ENCODE measurements around the gene POLR3B. TPM values are rescaled to one million over a fixed set of nuclear protein-coding genes. Genes with fewer than 3 reads are reported as not detected.

POLR3B gene
- total and polyA plus RNA-seq, 9 of the 15 experiments (the other 6 are each of a cell fraction or from before 2014, with no cell fraction given) = 7.6 to 17.9 (median 14.4) TPM

GRCh38 chr12:106461730-106462129 is 104.2 kb downstream of the POLR3B start:
- TF ChIP-seq TRIM25 (IDR thresholded peaks at IDR 0.05; ENCODE audit: borderline replicate concordance) (no peak), ZNF232 (CRISPR knock-in tag; IDR thresholded peaks at IDR 0.05) (no peak), ZFPM2 (CRISPR knock-in tag; IDR thresholded peaks at IDR 0.05) (no peak), U2AF2 (optimal IDR thresholded peaks at IDR 0.05; ENCODE audit: low read depth, low read length) (no peak), ZNF398 (CRISPR knock-in tag; IDR thresholded peaks at IDR 0.05) (no peak), LCOR (CRISPR knock-in tag; IDR thresholded peaks at IDR 0.05) (no peak), HINFP (tag; conservative IDR thresholded peaks at IDR 0.05; ENCODE audit: low read depth) (no peak), ZNF3 (CRISPR knock-in tag; IDR thresholded peaks at IDR 0.05) (no peak), DEAF1 (CRISPR knock-in tag; IDR thresholded peaks at IDR 0.05) (no peak), GATAD2A (IDR thresholded peaks at IDR 0.05) (no peak), ELF1 (tag; IDR thresholded peaks at IDR 0.05) (no peak)
- no peaks in the 10 kb centered on the region for H3K79me2 ChIP-seq (ENCODE audit: control insufficient read depth, insufficient read depth, low read length)
- DNase-seq (ENCODE audit: extremely low read depth in 1 of 4, low spot score in 3 of 4) (no peak), ATAC-seq (0 out of 3 replicates have a peak, but pooled peaks have one; percentile 33), FAIRE-seq (no peak)
- no peak overlapping the region for H3K4me3 ChIP-seq
- H3K4me1 ChIP-seq (replicated peaks in 1 of 2; ENCODE audit: control insufficient read depth in 2 of 2, insufficient read depth in 2 of 2, low read length in 2 of 2) = no peaks in the 10 kb centered on the region
- ChIA-PET CTCF (ENCODE audit: low intra/inter-chr PET ratio) (no interaction called here), POLR2A (interaction anchor here (0.5 kb wide), 1 partner anchor 9 kb away, joined by 4 read pairs; no protein-coding TSS in a partner anchor)
- BruUV-seq (replicated peaks) = no TSS peak
- 57% methylated on average over 2 of the region's 2 CpGs for WGBS (ENCODE audit: insufficient coverage, low coverage, missing lambda C conversion rate)
- H3K4me2 ChIP-seq (ENCODE audit: insufficient read depth, low read length) = no peak overlapping the region
- H2AFZ ChIP-seq (ENCODE audit: low read depth, low read length) = no peak overlapping the region
- H3K36me3 ChIP-seq (ENCODE audit: control insufficient read depth, insufficient read depth, low read length) = peaks cover 26% of the 10 kb centered on the region; the same call in 2 of the 3 replicates
- no peak overlapping the region for H3K27ac ChIP-seq (ENCODE audit: extremely low read depth, low read depth, low read length)
- H4K20me1 ChIP-seq (replicated peaks; ENCODE audit: control insufficient read depth, insufficient read depth, low read length) = 0 out of 2 replicates have a peak, but pooled peaks cover 2% of the 10 kb centered on the region
- intact Hi-C loops (cut with micrococcal nuclease) (no loop called here), in situ Hi-C loops (cut with MboI) (no loop called here)
- H3K9ac ChIP-seq (ENCODE audit: insufficient read depth in 1 of 2, low read depth in 2 of 2, low read length in 2 of 2) = no peak overlapping the region
- H3K9me1 ChIP-seq (ENCODE audit: control insufficient read depth, insufficient read depth, low read length) = no peaks in the 10 kb centered on the region
- H3K9me3 ChIP-seq (replicated peaks; ENCODE audit: control insufficient read depth, insufficient read depth, low read depth, low read length) = no peaks in the 10 kb centered on the region
- H3K27me3 ChIP-seq (ENCODE audit: control insufficient read depth in 2 of 2, insufficient read depth in 2 of 2, low read length in 2 of 2) = no peaks in the 10 kb centered on the region

All from K562 (cell line).